HG03342 (cell line): ENCODE results near the gene KMO.

Experiments
- ATAC-seq: cut with Tn5 transposase; IDR thresholded peaks from one replicate; pipeline ENCODE4 v1.9.1; 2021; ENCODE audit warnings: mild to moderate bottlenecking, moderate library complexity; ENCODE audit not compliant: unreplicated experiment

The KMO gene

DNA sequence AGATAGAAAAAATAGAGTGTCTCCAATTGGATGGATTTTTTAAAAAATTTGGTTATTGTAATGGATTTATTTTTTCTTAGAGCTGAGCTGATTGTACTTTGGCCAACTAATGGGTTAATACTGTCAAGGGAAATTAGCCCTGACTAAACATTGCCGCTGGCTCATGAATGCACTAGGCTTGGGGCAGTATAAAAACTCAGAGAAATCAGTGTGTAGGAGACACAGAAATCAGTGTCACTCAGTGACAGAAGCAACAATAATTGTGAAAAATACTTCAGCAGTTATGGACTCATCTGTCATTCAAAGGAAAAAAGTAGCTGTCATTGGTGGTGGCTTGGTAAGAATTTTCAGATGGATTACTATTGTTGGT lies at the start of gene KMO:
TSS of gene KMO (plus strand) at position 217 of the 370 bp plus-strand sequence. CDS start at position 284, 67 bp downstream.
- ATAC-seq = peak; percentile 28

DNA sequence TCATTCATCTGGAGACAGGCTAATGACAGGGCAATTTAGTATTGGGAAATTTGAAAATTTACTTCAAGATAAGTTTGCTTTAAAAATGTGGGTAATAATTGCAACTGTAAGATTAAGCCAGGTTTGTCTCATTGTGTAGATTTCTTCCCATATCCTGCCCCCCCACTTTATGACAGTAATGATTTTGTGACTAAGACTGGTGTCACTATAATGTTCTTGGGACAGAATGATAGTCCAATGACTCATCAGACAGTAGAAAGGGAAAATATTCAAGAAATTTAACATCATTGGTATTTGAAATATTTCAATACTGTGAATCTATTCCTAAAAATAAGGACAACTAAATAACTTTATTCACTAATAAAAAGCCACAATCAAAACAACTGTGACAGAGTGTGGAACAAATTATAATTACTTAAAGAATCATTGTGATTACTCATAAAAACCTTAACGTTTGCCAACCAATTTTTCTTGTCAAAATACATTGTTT lies 49.4 kb upstream of the KMO start:
- ATAC-seq = no peak

DNA sequence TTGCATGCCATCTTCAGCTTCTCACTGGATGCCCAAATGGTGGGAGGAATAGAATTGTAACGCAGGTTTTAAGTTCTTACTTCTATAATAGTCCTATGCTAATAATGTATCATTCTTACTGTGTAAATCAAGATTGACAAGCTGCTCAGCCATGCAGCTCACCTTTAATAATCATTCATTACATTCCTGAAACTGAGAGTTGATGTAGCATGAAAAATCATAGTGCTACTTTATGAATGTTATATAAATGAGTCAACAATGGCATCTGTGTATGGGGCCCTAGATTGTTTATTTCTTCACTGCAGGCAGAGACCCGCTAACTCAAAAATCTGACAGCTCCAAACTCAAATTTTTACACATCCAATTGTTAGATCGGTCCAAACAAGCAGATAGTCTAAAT lies 47.0 kb upstream of the KMO start:
- ATAC-seq = peak; percentile 62

DNA sequence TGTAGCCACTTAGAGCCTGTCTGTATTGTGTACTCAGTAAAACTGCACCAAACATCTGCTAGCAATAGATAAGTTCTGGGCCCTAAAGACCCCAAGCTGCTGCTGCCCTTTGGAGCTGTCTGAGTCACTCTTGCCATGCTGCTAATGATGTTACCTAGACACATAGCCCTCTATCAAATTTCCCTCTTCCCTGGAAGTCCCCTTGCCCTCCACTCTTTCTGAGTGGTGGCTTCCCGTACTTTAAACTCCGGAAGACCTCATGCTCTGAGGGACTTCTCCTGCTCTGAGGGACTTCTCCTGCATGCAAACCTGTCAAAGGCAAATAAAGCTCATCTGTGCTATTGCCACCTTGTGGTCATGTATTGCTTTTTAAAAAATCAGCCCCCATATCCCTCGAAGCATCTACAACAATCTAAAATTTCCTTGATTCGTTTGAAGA lies 46.6 kb upstream of the KMO start:
- ATAC-seq = peak; percentile 55

DNA sequence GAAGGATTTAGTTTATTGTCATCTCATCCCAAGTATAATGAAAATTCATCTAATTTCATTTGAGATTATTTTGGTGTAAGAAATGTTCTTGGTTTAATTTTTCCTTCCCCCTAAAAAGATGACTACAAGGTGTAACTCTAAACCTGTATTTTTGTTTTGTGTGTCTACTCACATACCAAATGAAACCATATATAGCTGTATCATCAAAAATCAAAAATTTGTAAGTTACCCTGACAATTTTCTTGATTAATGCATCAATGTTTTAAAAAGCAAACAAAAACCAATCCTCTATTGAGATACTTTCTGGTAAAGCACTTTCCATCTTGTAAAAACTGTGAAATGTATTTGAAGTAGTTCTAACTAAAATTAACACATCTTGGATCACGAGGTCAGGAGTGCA lies 43.4 kb upstream of the KMO start:
- no peak for ATAC-seq

DNA sequence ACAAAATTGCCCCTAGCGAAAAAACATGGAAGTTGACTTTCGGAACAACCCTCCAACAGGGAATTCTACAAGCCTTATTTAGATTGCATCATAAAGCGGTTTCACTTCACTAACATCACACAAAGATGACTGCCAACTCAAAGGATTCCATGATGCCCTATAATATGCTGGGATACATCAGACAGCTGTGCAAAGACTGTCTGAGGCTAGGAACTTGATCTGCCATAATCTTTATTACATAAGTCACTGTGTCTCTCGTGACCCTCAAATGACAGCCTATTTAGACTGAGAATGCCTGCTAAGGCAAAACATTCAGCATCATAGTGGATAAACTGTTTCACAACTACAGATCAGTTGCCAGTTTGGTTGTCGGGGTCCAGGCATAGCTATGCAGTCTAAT lies 36.4 kb upstream of the KMO start:
- ATAC-seq = no peak

DNA sequence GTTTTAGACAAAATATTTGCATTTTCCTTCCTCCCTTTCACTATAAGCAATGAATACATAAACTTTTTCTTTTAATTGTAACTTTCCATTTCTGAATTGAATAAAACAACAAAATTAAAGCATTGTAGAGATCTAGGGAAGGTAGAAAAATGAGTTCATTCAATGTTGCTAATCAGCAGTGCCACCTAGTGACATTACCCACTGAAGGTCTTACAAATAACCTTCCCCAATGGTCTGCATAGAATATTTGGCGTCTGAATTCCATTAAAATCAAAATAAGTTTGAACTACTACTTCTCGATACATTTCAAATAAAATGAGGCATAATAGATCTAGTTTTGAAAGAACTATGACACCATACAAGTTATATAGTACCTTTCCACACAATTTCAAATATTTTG lies 32.3 kb upstream of the KMO start:
- ATAC-seq = no peak

DNA sequence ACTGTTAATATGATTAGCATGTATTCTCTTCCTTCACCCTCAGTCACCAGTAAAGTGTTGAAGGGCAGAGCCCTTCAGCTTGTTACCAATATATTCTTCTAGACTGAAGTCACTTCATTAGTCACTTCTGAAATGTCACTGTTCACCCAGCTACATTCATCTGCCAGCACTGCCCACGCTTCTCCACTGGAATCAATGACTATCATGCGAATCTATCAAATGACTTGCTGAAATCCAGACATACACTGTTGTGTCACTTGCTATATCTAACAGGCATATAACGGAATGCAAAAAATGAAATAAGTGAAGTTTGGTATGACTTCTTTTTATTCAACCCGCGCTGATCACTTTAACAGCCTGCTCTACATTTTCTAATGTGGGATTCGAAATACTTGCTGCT lies 28.7 kb upstream of the KMO start:
- no peak for ATAC-seq

DNA sequence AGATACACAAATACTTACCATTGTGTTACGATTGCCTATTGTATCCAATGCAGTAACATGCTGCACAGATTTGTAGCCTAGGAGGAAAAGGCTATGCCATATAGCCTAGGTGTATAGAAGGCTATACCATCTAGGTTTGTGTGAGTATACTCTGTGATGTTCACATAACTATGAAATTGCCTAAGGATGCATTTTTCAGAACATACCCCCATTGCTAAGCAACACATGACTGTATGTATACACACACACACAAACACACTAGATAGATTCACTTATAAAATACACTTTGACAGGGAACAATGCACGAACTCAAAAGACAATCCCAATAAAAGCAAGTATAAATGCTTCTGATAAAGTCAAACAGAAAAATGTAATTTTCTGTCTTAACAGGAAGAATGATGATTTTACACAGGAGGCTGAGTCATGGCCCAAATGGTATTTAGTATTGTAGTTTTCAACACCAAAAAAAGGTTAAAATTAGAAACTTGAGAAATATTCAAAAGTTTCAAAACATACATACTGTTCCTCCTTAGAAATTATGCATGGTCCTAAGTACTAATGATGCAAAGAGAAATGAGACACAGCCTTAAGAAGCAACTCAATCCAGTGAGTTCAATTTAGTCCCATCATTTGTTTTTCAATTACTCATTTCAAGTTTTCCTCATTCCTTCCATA lies 24.9 kb upstream of the KMO start:
- no peak for ATAC-seq

DNA sequence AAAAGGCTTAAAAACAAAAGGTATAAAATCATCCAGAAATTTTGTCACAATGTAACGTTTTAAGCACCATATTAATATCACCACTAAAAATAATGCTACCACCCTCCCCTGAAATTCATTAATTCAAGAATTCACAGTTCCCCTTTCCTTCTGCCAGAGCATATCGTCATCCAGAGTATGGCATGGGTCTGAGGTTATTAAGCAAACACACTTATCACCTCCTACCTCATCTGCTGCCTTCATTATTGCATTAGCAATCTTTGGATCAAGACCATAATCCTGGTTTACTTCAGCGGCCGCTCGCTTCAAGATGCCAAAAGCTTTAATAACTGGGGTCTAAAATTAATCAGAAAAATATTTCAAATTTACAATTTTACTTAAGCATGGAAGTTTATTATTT lies 18.8 kb upstream of the KMO start:
- ATAC-seq = no peak

DNA sequence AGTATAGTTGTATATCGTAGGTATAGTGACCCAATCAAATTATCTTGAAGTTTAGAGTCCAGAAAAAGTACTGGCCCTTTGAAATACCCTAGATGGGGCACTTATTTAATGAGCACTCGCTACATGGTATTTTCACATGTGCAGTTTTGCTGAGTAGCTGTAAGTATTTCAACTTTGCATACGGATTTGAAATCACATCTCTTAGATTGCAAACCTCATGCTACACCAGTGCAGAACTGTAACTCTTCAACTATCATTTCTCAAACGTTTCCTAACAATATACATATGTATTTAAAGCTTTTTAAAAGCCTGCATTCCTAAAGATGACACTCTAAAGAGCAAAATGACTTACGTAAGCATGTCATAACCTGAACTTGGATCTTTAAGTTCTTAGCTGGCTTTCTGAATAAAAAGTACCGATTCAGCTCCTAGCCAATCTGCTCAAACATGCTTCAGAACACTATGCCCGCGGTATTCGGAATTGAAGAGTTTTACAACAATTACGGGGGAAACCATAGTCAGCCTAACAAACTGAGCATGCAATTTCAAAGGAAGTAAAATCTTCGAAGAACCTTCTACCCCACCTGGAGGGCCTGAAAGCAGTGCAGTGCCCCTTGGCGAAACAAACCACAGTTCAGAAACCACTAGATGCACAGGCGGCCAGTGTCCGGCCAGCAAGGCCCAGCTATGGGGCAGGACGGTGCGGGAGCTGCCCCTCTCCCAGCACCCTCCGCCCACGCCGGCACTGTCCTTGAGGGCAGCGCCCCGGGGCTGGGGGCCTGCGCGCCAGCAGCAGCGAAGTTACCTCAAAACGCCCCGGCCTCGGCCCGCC lies 13.5 kb upstream of the KMO start:
- ATAC-seq = peak; percentile 31

DNA sequence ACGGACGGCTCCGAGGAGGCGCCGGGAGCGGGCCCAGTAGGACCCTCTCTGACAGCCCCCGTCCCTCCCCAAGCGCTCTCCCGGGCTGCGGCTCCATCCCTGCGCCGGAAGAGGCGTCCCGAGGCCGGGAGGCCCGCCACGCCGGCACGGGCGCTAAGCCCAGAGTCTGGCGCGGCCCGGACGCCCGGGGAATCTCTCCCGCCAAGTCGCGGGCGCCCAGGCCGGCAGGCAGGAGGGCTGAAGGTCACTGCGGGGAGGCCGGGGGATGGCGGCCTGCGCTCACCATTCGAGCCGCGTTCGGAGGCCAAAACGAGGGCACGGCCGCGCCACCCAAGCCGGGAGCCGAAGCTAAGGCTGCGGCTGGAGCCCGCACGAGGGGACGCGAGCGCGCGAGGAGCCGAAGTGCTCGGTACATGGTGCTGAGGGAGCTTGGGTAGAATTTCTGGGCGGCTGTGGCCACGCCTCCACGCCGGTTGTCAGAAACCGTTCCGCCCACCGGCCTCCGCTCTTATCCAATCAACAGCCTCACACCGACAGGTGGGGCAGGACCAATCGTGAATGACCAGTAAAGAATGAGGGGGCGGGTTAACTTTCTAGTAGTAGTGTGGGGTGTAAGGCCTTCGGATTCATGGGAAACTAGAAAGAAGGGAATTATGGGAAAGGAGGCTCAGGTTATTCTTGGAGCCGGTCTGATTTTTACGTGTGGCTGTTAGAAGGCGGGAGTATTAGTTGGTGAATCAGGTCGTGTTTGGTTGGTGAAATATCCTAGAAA lies 12.7 kb upstream of the KMO start, which contains the start of gene FH:
TSS of gene FH (minus strand) at position 448 of the 772 bp plus-strand sequence. CDS start at position 415, 33 bp downstream.
- peak; percentile 98 for ATAC-seq

DNA sequence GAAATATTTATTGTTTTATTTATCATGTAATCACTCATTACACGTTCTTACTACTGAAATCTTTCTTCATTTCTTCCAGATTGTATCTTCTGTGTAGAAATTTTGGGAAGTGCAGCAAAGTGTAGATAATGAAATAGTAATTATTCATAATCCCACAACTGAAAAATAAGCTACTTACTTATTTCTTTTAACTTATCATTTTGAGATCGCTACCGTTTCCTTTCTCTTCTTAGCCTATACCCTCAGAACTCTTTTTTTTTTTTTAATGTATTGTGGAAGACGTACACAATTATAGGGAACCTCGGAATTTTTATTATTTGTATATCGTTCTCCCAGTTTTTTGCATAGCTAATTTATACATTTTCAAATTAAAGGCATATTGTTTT lies 12.1 kb upstream of the KMO start:
- no peak for ATAC-seq

DNA sequence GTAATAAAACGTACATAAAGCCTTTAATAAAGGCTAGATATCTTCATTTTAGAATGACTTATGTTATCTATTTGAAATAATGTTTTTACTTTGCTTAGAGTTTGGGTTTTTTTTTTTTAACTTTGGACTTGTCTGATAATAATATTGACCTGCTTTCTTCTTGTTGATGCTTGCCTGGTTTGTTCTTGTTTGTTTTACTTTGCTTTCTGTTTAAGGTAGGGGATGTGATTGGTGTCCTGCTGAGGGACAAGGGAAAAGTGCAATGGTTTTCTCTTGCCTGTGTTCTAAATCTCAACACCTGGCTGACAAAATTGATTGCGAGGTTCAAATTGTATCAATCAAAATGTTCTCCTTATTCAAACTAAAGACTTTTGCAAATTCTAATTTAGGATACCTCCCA lies 10.5 kb upstream of the KMO start:
- no peak for ATAC-seq

DNA sequence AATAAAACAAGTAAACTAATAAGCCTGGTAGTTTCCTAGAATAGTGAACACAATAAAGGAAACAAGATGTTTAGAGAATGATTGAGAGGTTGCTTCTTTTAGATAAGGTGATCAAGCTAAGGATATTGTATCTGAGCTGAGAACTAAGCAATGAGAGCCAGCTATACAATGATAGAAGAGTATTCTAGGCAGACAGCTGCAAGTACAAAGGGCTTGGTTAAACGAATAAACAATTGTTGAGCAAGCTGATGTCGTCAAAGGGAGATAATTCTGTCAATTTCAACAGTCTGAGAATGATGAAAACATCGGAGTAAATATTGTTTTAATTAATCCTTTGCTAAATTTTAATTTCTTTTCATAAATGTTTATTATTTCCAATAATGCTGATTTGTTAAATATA lies 7.2 kb upstream of the KMO start:
- ATAC-seq = no peak

DNA sequence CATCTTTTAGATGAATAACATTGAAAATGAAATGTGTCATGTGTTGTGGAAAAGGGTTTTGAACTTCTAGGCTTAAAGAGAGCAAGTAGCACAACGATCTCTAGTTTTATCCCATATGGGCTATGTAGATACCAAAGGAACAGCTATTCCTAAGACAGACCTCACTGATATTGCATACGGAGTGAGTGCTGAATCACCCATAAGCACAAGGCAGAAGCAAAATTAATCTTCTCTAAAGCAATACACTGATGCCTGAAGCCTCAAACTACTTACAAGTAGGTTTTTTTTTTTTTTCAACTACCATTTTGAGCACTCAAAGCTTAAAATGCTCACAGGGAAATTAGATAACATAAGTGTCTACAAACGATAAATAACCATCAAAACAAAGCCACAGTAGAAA lies 5.0 kb upstream of the KMO start:
- no peak for ATAC-seq

DNA sequence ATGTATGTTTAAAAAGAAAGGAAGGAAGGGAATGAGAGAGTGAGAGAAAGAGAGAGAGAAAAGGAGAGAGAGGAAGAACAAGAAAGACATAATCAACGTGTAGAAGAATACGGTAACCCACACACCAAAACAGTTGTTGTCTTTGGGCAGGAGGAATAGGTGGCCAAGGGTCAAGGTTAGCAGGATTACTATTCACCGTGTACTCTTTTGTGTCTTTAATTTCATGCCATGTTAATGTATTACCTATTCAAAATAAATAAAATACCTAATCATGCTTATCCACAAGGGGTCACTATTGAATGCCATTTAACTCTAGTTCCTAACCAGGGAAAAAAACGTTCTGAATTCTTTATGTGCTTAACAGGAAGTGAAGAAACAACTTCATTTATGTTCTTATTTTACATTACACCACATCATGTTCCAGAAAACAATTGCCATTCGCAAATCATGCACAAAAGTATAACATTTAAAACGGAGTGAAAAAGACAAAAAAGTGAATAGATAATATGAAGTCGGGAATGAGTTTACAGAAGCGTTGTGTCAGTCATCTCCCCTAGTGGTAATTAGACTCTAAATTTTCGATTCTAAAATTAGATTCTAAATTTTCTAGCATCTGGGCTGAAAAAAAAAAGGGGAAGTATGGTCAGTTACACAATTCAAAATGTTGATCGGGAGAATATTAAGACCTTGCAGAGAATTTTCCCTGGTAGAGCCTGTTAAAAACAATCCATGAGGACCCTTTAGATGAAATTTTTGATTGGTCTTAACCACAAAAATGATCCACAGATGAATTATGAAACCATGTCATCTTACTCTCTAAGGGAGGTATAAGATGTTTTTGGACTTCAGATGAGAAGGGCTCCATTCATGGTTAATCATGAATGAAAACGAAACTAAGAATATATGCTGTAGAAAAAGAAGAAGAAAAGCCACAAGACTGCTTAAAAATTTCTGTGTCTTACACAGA lies 700 bp upstream of the KMO start:
- ATAC-seq = peak; percentile 68

DNA sequence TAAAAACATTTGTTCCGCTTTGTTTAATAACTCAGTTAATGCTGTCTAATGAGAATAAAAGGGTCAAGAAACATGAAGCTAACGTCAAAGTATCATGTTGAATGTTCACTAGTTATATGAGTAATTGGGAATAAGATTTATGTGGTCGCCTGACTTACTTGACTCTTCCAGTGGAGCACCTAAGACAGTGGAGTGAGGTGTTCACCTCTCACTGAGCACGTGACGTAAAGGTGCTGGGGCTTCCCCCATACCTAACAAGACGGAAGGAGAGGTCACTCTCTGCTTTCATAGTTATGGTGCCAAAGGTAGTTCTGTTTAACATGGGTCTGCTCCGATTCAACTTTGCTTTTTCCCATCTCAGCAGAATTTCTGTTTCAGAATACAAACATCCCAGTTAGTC lies 686 bp downstream of the KMO start:
- peak; percentile 65 for ATAC-seq

DNA sequence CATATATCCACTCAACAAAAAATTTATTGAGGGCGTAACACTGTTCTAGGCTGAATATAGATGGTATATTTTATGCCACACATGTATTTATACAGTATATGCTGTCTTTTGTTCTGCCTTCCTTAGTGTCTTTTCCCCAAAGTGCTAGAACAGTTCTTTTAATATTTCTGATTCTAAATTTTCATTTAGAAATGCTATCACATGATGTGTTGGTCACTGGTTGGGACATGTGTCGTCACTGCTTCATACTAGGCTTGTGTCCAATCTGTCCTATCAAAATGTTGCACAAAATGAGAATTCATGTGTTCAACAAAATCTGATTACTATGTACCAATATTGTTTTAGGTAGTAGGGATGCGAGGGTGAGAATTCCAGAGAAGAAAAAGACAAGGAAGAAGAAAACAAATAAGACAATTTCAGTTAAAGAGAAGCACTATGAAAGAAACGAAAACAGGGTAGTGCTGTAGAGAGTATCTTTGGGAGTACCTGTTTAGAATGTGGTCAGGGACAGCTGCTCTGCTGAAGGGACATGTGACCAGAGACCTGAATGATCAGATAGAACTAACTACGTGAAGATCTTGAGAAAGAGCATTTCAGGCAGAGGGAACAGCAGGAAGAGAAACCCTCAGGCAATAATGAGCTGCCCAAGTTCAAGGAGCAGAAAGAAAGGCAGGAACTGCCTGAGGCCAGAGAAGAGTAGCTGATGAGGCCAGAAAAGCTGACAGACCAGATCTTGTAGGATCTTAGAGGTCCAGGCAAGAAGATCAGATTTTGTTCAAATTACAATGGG lies 1.3 kb downstream of the KMO start:
- peak; percentile 27 for ATAC-seq
